Measurements from ENCODE around the gene C12orf57. TPM values are rescaled to one million over a fixed set of nuclear protein-coding genes. Genes with fewer than 3 reads are reported as not detected.
A peak's percentile ranks its signal among the peaks of the same experiment; 100 is the strongest.

Gene C12orf57
- total RNA-seq, 1 donor from 2014 or later: 227 TPM

GRCh38 chr12:6938353-6939190, 5.2 kb upstream of the C12orf57 start:
- DNase-seq: no peak
- Histone ChIP-seq H3K27ac (replicated peaks) (peak overlapping the region; percentile 97), H3K36me3 (peaks cover 38% of the 10 kb centered on the region), H3K27me3 (ENCODE audit: low read depth) (no peaks in the 10 kb centered on the region), H3K4me1 (peaks cover 91% of the 10 kb centered on the region), H3K9me3 (replicated peaks) (no peaks in the 10 kb centered on the region), H3K4me3 (peak overlapping the region; percentile 85)
- intact Hi-C loops (cut with micrococcal nuclease): no loop called here
- no peak for TF ChIP-seq CTCF (IDR thresholded peaks at IDR 0.05; ENCODE audit: borderline replicate concordance)

- peaks cover 38% of the 10 kb centered on the region for H3K36me3 ChIP-seq
- no peaks in the 10 kb centered on the region for H3K27me3 ChIP-seq (ENCODE audit: low read depth)
- no peaks in the 10 kb centered on the region for H3K9me3 ChIP-seq (replicated peaks)
- TF ChIP-seq CTCF (IDR thresholded peaks at IDR 0.05; ENCODE audit: borderline replicate concordance): no peak
- H3K4me1 ChIP-seq: peaks cover 90% of the 10 kb centered on the region
- H3K4me3 ChIP-seq: no peak overlapping the region
- peak overlapping the region; percentile 97 for H3K27ac ChIP-seq (replicated peaks)
- DNase-seq: no peak
- intact Hi-C loops (cut with micrococcal nuclease): no loop called here
These were observed 4.7 kb upstream of the C12orf57 start for GRCh38 chr12:6939191-6939540.

- DNase-seq: peak; percentile 28
- Histone ChIP-seq H3K9me3 (replicated peaks) (no peaks in the 10 kb centered on the region), H3K27ac (replicated peaks) (peak overlapping the region; percentile 55), H3K4me1 (peaks cover 90% of the 10 kb centered on the region), H3K36me3 (peaks cover 34% of the 10 kb centered on the region), H3K4me3 (no peak overlapping the region), H3K27me3 (ENCODE audit: low read depth) (no peaks in the 10 kb centered on the region)
- TF ChIP-seq CTCF (IDR thresholded peaks at IDR 0.05; ENCODE audit: borderline replicate concordance): no peak
- intact Hi-C loops (cut with micrococcal nuclease): no loop called here
These were observed 2.6 kb upstream of the C12orf57 start for GRCh38 chr12:6941267-6941666.

- no peak for DNase-seq
- no peaks in the 10 kb centered on the region for H3K27me3 ChIP-seq (ENCODE audit: low read depth)
- peaks cover 91% of the 10 kb centered on the region for H3K4me1 ChIP-seq
- TF ChIP-seq CTCF (IDR thresholded peaks at IDR 0.05; ENCODE audit: borderline replicate concordance): no peak
- intact Hi-C loops (cut with micrococcal nuclease): no loop called here
- H3K36me3 ChIP-seq: peaks cover 39% of the 10 kb centered on the region
- no peaks in the 10 kb centered on the region for H3K9me3 ChIP-seq (replicated peaks)
- peak overlapping the region; percentile 55 for H3K27ac ChIP-seq (replicated peaks)
- no peak overlapping the region for H3K4me3 ChIP-seq
These were observed 2.0 kb upstream of the C12orf57 start for GRCh38 chr12:6941782-6942181.

GRCh38 chr12:6942331-6942665, 1.5 kb upstream of the C12orf57 start:
- TF ChIP-seq CTCF (IDR thresholded peaks at IDR 0.05; ENCODE audit: borderline replicate concordance): no peak
- Histone ChIP-seq H3K4me3 (no peak overlapping the region), H3K27me3 (ENCODE audit: low read depth) (no peaks in the 10 kb centered on the region), H3K36me3 (peaks cover 42% of the 10 kb centered on the region), H3K9me3 (replicated peaks) (no peaks in the 10 kb centered on the region), H3K27ac (replicated peaks) (peak overlapping the region; percentile 99), H3K4me1 (peaks cover 89% of the 10 kb centered on the region)
- DNase-seq: no peak
- intact Hi-C loops (cut with micrococcal nuclease): no loop called here

Measured in left ventricle myocardium inferior (tissue), 1 donor.